KG1 (cell line): ENCODE measurements around the gene YWHAQ.
A peak's percentile ranks its signal among the peaks of the same experiment; 100 is the strongest.

Source experiments
- DNase-seq: peaks from one replicate; lab custom pipeline; 2025; lab: John Stamatoyannopoulos, UW

Gene YWHAQ

DNA sequence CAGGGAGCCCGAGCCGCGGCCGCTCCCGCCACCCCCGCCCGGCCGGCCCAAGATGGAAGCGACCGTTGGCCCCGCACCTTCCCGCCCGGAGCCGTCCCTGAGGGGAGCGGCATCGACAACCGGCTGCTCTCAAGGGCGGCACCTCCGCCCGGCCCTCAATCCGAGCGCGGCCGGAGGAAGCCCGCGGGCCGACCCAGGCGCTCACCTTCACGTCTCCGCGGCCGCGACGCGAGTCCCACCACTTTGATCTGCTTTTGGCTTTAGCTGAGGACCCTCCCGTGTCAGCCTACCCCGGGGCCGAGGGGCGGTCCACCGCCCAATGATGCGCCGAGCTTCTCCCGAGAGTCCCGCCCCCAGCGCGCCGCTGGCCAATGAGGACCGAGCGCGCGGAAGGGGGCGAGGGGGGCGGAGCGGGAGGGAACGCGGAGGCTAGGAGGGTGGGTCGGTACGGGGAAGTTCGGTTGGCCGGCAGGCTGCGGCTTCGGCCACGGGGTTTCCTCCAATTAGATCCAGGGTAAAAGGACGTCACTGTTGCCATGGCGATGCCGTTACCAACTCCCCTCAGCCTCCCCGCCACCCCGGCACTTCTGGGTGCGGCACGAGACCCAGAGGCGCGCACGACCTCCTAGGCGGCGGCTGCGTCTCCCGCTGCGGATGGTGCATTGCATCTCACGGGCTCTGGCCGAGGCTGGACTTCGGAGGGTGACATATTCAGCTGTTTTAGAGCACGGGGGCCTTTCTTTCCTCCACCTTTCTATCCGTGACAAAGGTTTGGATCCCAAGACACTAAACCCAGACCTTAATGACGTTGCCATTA lies at the start of gene YWHAQ:
Gene YWHAQ (minus strand): TSS at position 262 of the 817 bp plus-strand sequence. CDS start 545 bp downstream, outside the sequence.
- DNase-seq = peak; percentile 98

DNA sequence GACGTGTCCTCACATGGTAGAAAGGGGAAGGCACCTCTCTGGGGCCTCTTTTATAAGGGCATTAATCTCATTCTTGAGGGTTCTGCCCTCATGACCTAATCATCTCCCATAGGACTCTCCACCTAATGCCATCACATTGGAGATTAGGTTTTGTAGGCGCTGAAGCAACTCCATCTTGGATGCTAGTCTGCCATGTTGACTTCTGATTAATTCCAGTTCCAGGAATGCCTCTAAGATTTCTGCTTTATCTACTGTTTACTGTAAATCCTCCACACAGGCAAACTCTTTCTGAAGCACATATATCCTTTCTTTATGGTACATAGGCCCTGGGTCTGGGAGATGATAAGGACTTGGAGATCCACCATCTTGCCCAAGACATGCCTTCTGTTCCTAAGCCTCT lies 49.3 kb upstream of the YWHAQ start:
- DNase-seq = no peak

- no peak for DNase-seq
These were observed 48.4 kb upstream of the YWHAQ start for GRCh38 chr2:9679218-9679617.

DNA sequence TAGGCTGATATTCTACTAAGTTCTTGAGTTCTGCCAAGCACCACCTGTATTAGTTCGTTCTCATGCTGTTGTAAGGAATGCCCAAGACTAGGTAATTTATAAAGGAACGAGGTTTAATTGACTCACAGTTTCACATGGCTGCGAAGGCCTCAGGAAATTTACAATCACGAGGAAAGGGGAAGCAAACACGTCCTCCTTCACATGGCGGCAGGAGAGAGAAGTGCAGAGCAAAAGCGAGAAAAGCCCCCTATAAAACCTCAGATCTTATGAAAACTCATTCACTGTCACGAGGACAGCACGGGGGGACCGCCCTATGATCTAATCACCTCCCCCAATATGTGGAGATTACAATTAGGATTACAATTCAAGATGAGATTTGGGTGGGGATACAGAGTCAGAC lies 47.7 kb upstream of the YWHAQ start:
- DNase-seq = no peak

- no peak for DNase-seq
These were observed 44.9 kb upstream of the YWHAQ start for GRCh38 chr2:9675415-9676351.

DNA sequence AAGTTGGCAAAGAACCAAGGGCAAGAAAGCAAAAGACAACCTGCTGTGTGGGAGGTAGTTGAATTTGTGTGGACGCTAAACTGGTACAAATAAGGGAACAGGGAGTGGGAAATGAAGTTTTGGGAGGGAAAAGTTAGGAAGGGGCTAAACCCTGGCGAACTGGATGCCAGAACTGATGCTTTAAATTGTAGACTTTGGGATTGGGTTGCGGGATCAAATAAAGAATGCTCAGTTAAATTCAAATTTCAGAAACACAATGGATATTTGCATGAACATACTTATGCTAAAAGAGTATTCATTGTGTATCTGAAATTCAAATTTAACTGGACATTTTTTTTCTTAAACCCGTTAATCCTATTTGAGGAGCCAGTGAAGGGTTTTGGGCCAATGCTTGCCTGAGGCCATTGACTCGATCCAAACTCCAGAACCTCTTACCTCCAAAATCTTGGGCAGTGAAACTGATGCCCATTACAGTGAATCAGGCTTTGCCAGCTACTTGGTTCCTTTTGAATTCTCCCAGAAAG lies 44.2 kb upstream of the YWHAQ start:
- no peak for DNase-seq

GRCh38 chr2:9673914-9674481 lies 43.2 kb upstream of the YWHAQ start:
- no peak for DNase-seq

- no peak for DNase-seq
These were observed 38.0 kb upstream of the YWHAQ start for GRCh38 chr2:9668687-9669345.

- no peak for DNase-seq
These were observed 37.0 kb upstream of the YWHAQ start for GRCh38 chr2:9667826-9668225.

DNA sequence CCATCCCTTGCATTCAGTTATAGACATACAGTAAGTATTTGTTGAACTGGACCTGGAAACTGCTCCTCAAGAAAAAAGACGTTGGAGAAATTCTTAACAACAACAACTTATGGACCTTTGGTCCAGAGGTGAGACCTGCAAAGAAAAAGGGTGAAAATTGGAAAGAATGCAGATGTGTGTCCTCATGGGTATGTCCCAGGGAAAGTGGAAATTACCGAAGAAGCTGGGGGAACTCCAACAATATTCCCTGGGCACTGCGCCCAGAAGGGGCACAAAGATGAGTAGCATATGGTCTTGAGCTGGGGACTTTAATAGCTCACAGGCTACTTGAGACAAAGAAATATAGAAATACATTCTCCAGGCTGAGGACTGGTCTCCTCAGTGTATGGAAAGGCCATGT lies 35.5 kb upstream of the YWHAQ start:
- no peak for DNase-seq

GRCh38 chr2:9665898-9666297 lies 35.1 kb upstream of the YWHAQ start:
- DNase-seq = no peak

DNA sequence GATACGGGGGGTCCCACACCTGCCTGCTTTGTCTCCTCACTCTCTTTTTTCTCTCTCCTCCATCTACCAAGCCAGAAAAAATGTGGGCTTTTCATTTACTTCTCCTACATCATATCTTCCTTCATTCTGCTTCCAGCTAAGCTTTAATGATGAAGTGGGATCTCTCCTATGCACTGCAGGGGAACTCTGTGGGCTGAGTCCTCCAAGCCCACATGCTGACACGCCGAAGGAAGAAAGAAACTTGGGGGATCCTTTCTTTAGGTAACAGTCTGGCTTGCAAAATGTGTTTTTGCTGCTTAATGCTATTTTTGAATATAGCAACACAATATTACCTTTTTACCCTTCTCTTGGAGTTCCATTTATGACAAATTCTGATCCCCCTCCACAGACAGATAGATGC lies 33.6 kb upstream of the YWHAQ start:
- DNase-seq = no peak

GRCh38 chr2:9663008-9663879 lies 32.4 kb upstream of the YWHAQ start:
- DNase-seq = no peak

- no peak for DNase-seq
These were observed 30.5 kb upstream of the YWHAQ start for GRCh38 chr2:9661261-9661660.

DNA sequence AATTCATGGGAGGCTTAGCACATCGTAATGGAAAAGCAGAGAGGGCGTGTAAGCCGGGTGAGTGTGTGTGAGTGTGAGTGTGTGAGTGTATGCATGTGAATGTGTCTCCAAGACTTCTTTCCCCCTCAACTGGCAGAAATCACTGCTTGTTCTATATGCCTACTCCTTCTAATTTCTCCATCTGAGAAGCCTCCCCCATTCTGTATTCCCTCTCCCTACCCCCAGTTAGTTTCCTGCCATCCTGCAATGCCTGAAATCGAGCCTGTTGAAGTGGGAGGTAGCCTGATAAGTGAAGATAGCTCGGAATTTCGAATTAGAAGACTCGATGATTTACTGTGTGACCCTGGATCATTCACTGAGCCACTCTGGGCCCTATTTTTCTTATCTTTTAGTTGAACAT lies 30.0 kb upstream of the YWHAQ start:
- DNase-seq = no peak

- no peak for DNase-seq
These were observed 29.4 kb upstream of the YWHAQ start for GRCh38 chr2:9660154-9660553.

GRCh38 chr2:9658972-9659371 lies 28.2 kb upstream of the YWHAQ start:
- no peak for DNase-seq

DNA sequence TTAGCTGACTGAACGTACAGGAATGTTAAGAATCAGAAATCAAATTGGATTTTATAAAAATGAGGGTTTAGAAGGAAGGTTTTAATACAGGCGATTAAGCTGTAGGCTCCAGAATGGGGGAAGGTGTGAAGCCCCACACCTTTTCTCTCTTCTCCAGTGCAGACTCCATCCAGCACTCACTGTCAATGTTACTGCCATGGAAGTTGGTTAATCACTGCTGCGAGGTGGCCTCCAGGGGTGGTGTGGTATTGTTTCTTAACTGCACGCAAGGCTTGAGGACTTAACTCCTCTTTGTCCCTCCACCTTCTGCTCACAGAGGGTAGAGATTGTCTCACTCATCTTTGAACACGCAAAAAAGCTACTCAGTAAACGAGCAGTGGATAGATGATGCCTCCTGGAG lies 26.9 kb upstream of the YWHAQ start:
- no peak for DNase-seq

DNA sequence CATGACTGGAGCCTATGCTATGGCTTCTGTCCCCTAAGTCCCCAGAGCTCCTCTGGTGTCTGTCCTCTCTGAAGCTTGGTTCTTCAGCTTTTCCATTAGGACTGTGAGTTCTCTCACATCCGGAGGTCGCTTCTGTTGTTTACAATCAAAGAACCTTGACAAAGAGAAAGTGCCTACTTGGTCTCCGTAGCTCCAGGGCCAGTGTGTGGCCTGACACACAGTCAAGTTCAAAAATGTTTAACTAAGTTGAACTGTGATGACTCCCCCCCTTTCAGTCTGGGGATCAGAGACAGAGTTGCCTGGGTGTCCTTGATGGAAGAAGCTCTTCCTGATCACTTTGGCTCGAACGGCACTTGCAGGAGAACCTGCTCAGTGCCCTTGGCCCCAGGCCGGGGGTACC lies 26.3 kb upstream of the YWHAQ start:
- no peak for DNase-seq

- no peak for DNase-seq
These were observed 25.5 kb upstream of the YWHAQ start for GRCh38 chr2:9656270-9656766.
